Measurements from ENCODE around the gene PSENEN. TPM values are rescaled to one million over a fixed set of nuclear protein-coding genes. Genes with fewer than 3 reads are reported as not detected.

The PSENEN gene
- total and polyA plus RNA-seq, 9 of the 15 experiments (the other 6 are each of a cell fraction or from before 2014, with no cell fraction given): 34.5 to 299 (median 61.1) TPM

GRCh38 chr19:35717665-35718344 lies 27.6 kb upstream of the PSENEN start, which contains the start of gene KMT2B:
KMT2B (plus strand) TSS chr19:35718003; CDS start chr19:35718019, 16 bp downstream.
- DNase-seq (ENCODE audit: extremely low read depth in 1 of 4, low spot score in 3 of 4): peak; percentile 93 to 97 (median 96)
- ChIA-PET CTCF (ENCODE audit: low intra/inter-chr PET ratio) (interaction anchor here (0.9 to 3.0 kb wide), 5 partner anchors 24 to 448 kb away, joined by 3 to 76 read pairs (median 7); no protein-coding TSS in a partner anchor), POLR2A (interaction anchor here (1.0 to 1.9 kb wide), 4 partner anchors 11 to 105 kb away, joined by 3 to 12 read pairs (median 5); partner anchors contain the start of gene HAUS5)
- Histone ChIP-seq H3K4me2 (ENCODE audit: insufficient read depth, low read length) (peak within 1 kb of the TSS; percentile 90), H3K9me3 (replicated peaks; ENCODE audit: control insufficient read depth, insufficient read depth, low read depth, low read length) (no peaks in the 10 kb centered on the region), H3K4me1 (replicated peaks in 1 of 2; ENCODE audit: control insufficient read depth in 2 of 2, insufficient read depth in 2 of 2, low read length in 2 of 2) (peaks cover 14 to 64% of the 10 kb centered on the region in 2 experiments), H3K9ac (ENCODE audit: insufficient read depth in 1 of 2, low read depth in 2 of 2, low read length in 2 of 2) (peak within 1 kb of the TSS; percentile 85 to 98), H2AFZ (ENCODE audit: low read depth, low read length) (peak within 1 kb of the TSS; percentile 94), H3K9me1 (ENCODE audit: control insufficient read depth, insufficient read depth, low read length) (no peaks in the 10 kb centered on the region), H3K27me3 (ENCODE audit: control insufficient read depth in 2 of 2, insufficient read depth in 2 of 2, low read length in 2 of 2) (peaks cover 0 to 17% of the 10 kb centered on the region in 2 experiments; a peak in 3 of 5 replicates), H4K20me1 (replicated peaks; ENCODE audit: control insufficient read depth, insufficient read depth, low read length) (0 out of 2 replicates have a peak, but pooled peaks cover 11% of the 10 kb centered on the region), H3K27ac (ENCODE audit: extremely low read depth, low read depth, low read length) (peak within 1 kb of the TSS; percentile 81), H3K4me3 (peak within 1 kb of the TSS; percentile 96), H3K79me2 (ENCODE audit: control insufficient read depth, insufficient read depth, low read length) (peaks cover 33% of the 10 kb centered on the region), H3K36me3 (ENCODE audit: control insufficient read depth, insufficient read depth, low read length) (peaks cover 33% of the 10 kb centered on the region; the same call in 2 of the 3 replicates)
- BruUV-seq (replicated peaks): no TSS peak
- peak; percentile 79 for ATAC-seq
- intact Hi-C loops (cut with micrococcal nuclease) (loop anchor here (1.0 to 2.0 kb wide), 4 partner anchors 25 to 213 kb away; no protein-coding TSS in a partner anchor), in situ Hi-C loops (cut with MboI) (no loop called here)
- no peak for FAIRE-seq
- 2% methylated on average over 9 of the region's 109 CpGs for WGBS (ENCODE audit: insufficient coverage, low coverage, missing lambda C conversion rate)
- TF ChIP-seq CBX8 (IDR thresholded peaks at IDR 0.05; ENCODE audit: borderline replicate concordance, extremely low read depth, low read depth, low read length, poor library complexity, severe bottlenecking) (no peak), ZNF24 (IDR thresholded peaks at IDR 0.05) (no peak), HDGF (IDR thresholded peaks at IDR 0.05) (no peak), RBM17 (IDR thresholded peaks at IDR 0.05; ENCODE audit: borderline replicate concordance, low read depth, low read length) (no peak), CHCHD3 (CRISPR knock-in tag; IDR thresholded peaks at IDR 0.05) (no peak), ZNF778 (CRISPR knock-in tag; IDR thresholded peaks at IDR 0.05) (no peak), ZNF551 (CRISPR knock-in tag; IDR thresholded peaks at IDR 0.05) (no peak), MEIS2 (IDR thresholded peaks at IDR 0.05; ENCODE audit: partially characterized antibody) (no peak), PURB (CRISPR knock-in tag; IDR thresholded peaks at IDR 0.05; ENCODE audit: low read depth) (no peak), ZNF174 (CRISPR knock-in tag; IDR thresholded peaks at IDR 0.05) (no peak), CAMTA2 (CRISPR knock-in tag; conservative IDR thresholded peaks at IDR 0.05) (no peak), MAFF (IDR thresholded peaks at IDR 0.05; ENCODE audit: low read length) (no peak), ERF (CRISPR knock-in tag; IDR thresholded peaks at IDR 0.05) (no peak), SIRT6 (IDR thresholded peaks at IDR 0.05; ENCODE audit: low read depth, low read length) (no peak), ZNF609 (CRISPR knock-in tag; IDR thresholded peaks at IDR 0.05; ENCODE audit: borderline replicate concordance) (no peak; the same call in 1 of the 2 replicates), ZNF165 (CRISPR knock-in tag; IDR thresholded peaks at IDR 0.05; ENCODE audit: borderline replicate concordance) (no peak), TOE1 (IDR thresholded peaks at IDR 0.05; ENCODE audit: borderline replicate concordance) (no peak), TOE1 (CRISPR knock-in tag; IDR thresholded peaks at IDR 0.05; ENCODE audit: borderline replicate concordance, low read depth) (no peak), ARID2 (IDR thresholded peaks at IDR 0.05) (no peak)
